Frontal cortex (tissue), 4 donors: ENCODE results near the gene BRI3BP. TPM values are rescaled to one million over a fixed set of nuclear protein-coding genes. Genes with fewer than 3 reads are reported as not detected.
"Not testable (repeated sequence)": the region's sequence is repeated elsewhere in the genome, so short reads cannot be mapped to it uniquely, and the experiment has no call there.

ENCODE experiments used
- DNase-seq, 2 donors: peaks; one replicate each; pipeline ENCODE4 v3.0.0; 2012; ENCODE audit warnings: low spot score in 2 of 2
- FAIRE-seq: peaks from 2 replicates; lab custom pipeline; 2012; peaks lifted over from hg19 to GRCh38; lab: Jason Lieb, UNC
- total RNA-seq: library from RNA; depleted of rRNA; stranded (reverse); fragments of >200 nt; gene quantifications from one replicate; pipeline ENCODE4 v1.2.3, GENCODE V29; 2014
- donor health status: control.
- donor health status: control.
- donor health status: control.

Gene BRI3BP
- total RNA-seq, 1 donor from 2014 or later, result 21.6 TPM

- DNase-seq, result no peak
- FAIRE-seq, result no peak
Measured at GRCh38 chr12:125057708-125058107, 64.3 kb downstream of the BRI3BP start.

GRCh38 chr12:125061229-125061628 lies 67.8 kb downstream of the BRI3BP start:
- DNase-seq (no peak), FAIRE-seq (no peak)

GRCh38 chr12:125063522-125063921 lies 70.1 kb downstream of the BRI3BP start:
- not testable (repeated sequence) for FAIRE-seq, DNase-seq

GRCh38 chr12:125064492-125064891 lies 71.0 kb downstream of the BRI3BP start:
- no peak for FAIRE-seq
- DNase-seq, result no peak

GRCh38 chr12:125065021-125065918 lies 71.8 kb downstream of the BRI3BP start, which contains the start of gene AACS:
AACS (plus strand) TSS chr12:125065435; CDS start chr12:125065585, 150 bp downstream.
- DNase-seq (peak; percentile 93 to 96), FAIRE-seq (no peak)

GRCh38 chr12:125065919-125066570 lies 72.6 kb downstream of the BRI3BP start:
- no peak for DNase-seq
- no peak for FAIRE-seq

GRCh38 chr12:125068391-125068790 lies 74.9 kb downstream of the BRI3BP start:
- FAIRE-seq (no peak), DNase-seq (no peak)

- DNase-seq (no peak), FAIRE-seq (no peak)
Measured at GRCh38 chr12:125069616-125070015, 76.2 kb downstream of the BRI3BP start.

GRCh38 chr12:125070112-125070511 lies 76.7 kb downstream of the BRI3BP start:
- DNase-seq (no peak), FAIRE-seq (no peak)

- FAIRE-seq (no peak), DNase-seq (no peak)
Measured at GRCh38 chr12:125070661-125071390, 77.4 kb downstream of the BRI3BP start.

- FAIRE-seq (no peak), DNase-seq (no peak)
Measured at GRCh38 chr12:125071456-125071855, 78.0 kb downstream of the BRI3BP start.

GRCh38 chr12:125072496-125072895 lies 79.1 kb downstream of the BRI3BP start:
- no peak for DNase-seq
- FAIRE-seq, result no peak

- DNase-seq, FAIRE-seq: not testable (repeated sequence)
Measured at GRCh38 chr12:125074294-125074693, 80.8 kb downstream of the BRI3BP start.

- DNase-seq (no peak), FAIRE-seq (no peak)
Measured at GRCh38 chr12:125076103-125076502, 82.7 kb downstream of the BRI3BP start.

GRCh38 chr12:125079084-125079483 lies 85.6 kb downstream of the BRI3BP start:
- no peak for DNase-seq
- FAIRE-seq, result no peak

- FAIRE-seq (no peak), DNase-seq (no peak)
Measured at GRCh38 chr12:125079648-125080645, 86.5 kb downstream of the BRI3BP start.
